Small intestine (tissue), 7 donors: ENCODE data around the gene ALKBH5. TPM values are rescaled to one million over a fixed set of nuclear protein-coding genes. Genes with fewer than 3 reads are reported as not detected.

Experiments
- DNase-seq, 2 donors: peaks; one replicate each; pipeline versions ENCODE4 v3.0.0 to v3.0.0-alpha.2; 2013
- FAIRE-seq: peaks from 2 replicates; lab custom pipeline; 2012; peaks lifted over from hg19 to GRCh38; lab: Jason Lieb, UNC
- H3K27ac ChIP-seq, 3 donors: one replicate each; pipeline ENCODE4 v1.5.1; 2013; ENCODE audit warnings: low read length in 2 of 3, mild to moderate bottlenecking in 2 of 3, control low read depth in 1 of 3, inconsistent platforms in 1 of 3, low read depth in 1 of 3, moderate library complexity in 1 of 3
- H3K27me3 ChIP-seq, 3 donors: one replicate each; pipeline ENCODE4 v1.6.1; 2013; ENCODE audit warnings: low read length in 3 of 3, inconsistent platforms in 1 of 3; ENCODE audit not compliant: control insufficient read depth in 3 of 3, insufficient read depth in 3 of 3
- H3K36me3 ChIP-seq, 3 donors: one replicate each; pipeline ENCODE4 v1.6.1; 2013; ENCODE audit warnings: low read length in 3 of 3, inconsistent platforms in 1 of 3, low read depth in 1 of 3, mild to moderate bottlenecking in 1 of 3, moderate library complexity in 1 of 3; ENCODE audit not compliant: control insufficient read depth in 3 of 3, insufficient read depth in 2 of 3
- H3K4me1 ChIP-seq, 3 donors: one replicate each; pipeline ENCODE4 v1.6.1; 2013; ENCODE audit warnings: low read length in 2 of 3, inconsistent platforms in 1 of 3, low read depth in 1 of 3, mild to moderate bottlenecking in 1 of 3, moderate library complexity in 1 of 3; ENCODE audit not compliant: control insufficient read depth in 3 of 3, insufficient read depth in 2 of 3
- H3K4me3 ChIP-seq, 3 donors: one replicate each; pipeline ENCODE4 v1.5.1; 2013; ENCODE audit warnings: low read length in 3 of 3, control low read depth in 1 of 3, inconsistent platforms in 1 of 3, low read depth in 1 of 3, mild to moderate bottlenecking in 1 of 3, moderate library complexity in 1 of 3
- H3K9me3 ChIP-seq, 2 donors: one replicate each; pipeline ENCODE4 v1.6.1; 2013; ENCODE audit warnings: low read depth in 1 of 2, low read length in 1 of 2; ENCODE audit not compliant: control insufficient read depth in 2 of 2, insufficient read depth in 1 of 2
- WGBS, 3 donors: extraction: QIAGEN DNeasy Blood & Tissue Kit; methylation state at CpG; one replicate each; pipeline ENCODE4 v1.1.7; 2013; 5-methylcytosine and 5-hydroxymethylcytosine counted together
- polyA plus RNA-seq, 4 donors: library from polyadenylated mRNA; stranded (reverse) in 3 of 4; unstranded in 1 of 4; fragments of 200-250 nt in 3 of 4; fragments of 120-200 nt in 1 of 4; gene quantifications; one replicate each; pipeline versions ENCODE4 v1.2.1 to v1.2.3, GENCODE V29; 2013
- donor health status: healthy with polysubstance abuse.
- donor health status: control.
- donor health status: control.
- donor health status: Bipolar disorder and iron deficiency.
- donor health status: healthy.

ALKBH5 gene
- polyA plus RNA-seq, 4 donors = 36.2 to 60.1 (median 40.6) TPM

- H3K27me3 ChIP-seq = no peaks in the 10 kb centered on the region
- H3K4me1 ChIP-seq = peaks cover 0 to 16% (median 5%) of the 10 kb centered on the region in 3 donors
- H3K36me3 ChIP-seq = peaks cover 0 to 41% (median 0%) of the 10 kb centered on the region in 3 donors
- H3K27ac ChIP-seq = no peak overlapping the region
- no peaks in the 10 kb centered on the region for H3K9me3 ChIP-seq
- H3K4me3 ChIP-seq = no peak overlapping the region
- DNase-seq = no peak
- no peak for FAIRE-seq
- 93 to 94% (median 94%) methylated on average over 6 to 7 of the region's 7 CpGs for WGBS, 3 donors
Measured at GRCh38 chr17:18229771-18230170, 46.1 kb downstream of the ALKBH5 start.

GRCh38 chr17:18230288-18231141 is 46.9 kb downstream of the ALKBH5 start:
- no peak for DNase-seq
- 82 to 88% (median 88%) methylated on average over 11 to 14 of the region's 14 CpGs for WGBS, 3 donors

GRCh38 chr17:18231164-18231563 is 47.5 kb downstream of the ALKBH5 start:
- WGBS, 3 donors = 71 to 76% (median 75%) methylated on average over 8 to 9 of the region's 9 CpGs
- Histone ChIP-seq H3K4me3 (no peak overlapping the region), H3K36me3 (peaks cover 0 to 55% (median 0%) of the 10 kb centered on the region in 3 donors), H3K27me3 (no peaks in the 10 kb centered on the region), H3K4me1 (peaks cover 0 to 10% (median 3%) of the 10 kb centered on the region in 3 donors), H3K9me3 (no peaks in the 10 kb centered on the region), H3K27ac (no peak overlapping the region)
- DNase-seq (no peak), FAIRE-seq (no peak)

More at GRCh38 chr17:18230288-18231141, 46.9 kb downstream of the ALKBH5 start:
- H3K27ac ChIP-seq = no peak overlapping the region
- no peak for FAIRE-seq
- H3K4me1 ChIP-seq = peaks cover 0 to 12% (median 5%) of the 10 kb centered on the region in 3 donors
- peaks cover 0 to 49% (median 0%) of the 10 kb centered on the region in 3 donors for H3K36me3 ChIP-seq
- no peak overlapping the region for H3K4me3 ChIP-seq
- no peaks in the 10 kb centered on the region for H3K27me3 ChIP-seq
- H3K9me3 ChIP-seq = no peaks in the 10 kb centered on the region

GRCh38 chr17:18233803-18234518 is 50.3 kb downstream of the ALKBH5 start:
- peaks cover 0 to 75% (median 2%) of the 10 kb centered on the region in 3 donors for H3K36me3 ChIP-seq

GRCh38 chr17:18234853-18235380 is 51.3 kb downstream of the ALKBH5 start:
- no peak overlapping the region for H3K4me3 ChIP-seq
- no peak overlapping the region for H3K27ac ChIP-seq
- peaks cover 0 to 84% (median 2%) of the 10 kb centered on the region in 3 donors for H3K36me3 ChIP-seq
- H3K27me3 ChIP-seq = no peaks in the 10 kb centered on the region
- 95 to 97% (median 95%) methylated on average over 22 of the region's 22 CpGs for WGBS, 3 donors
- FAIRE-seq (no peak), DNase-seq (no peak)
- H3K9me3 ChIP-seq = no peaks in the 10 kb centered on the region
- H3K4me1 ChIP-seq = no peaks in the 10 kb centered on the region

More at GRCh38 chr17:18233803-18234518, 50.3 kb downstream of the ALKBH5 start:
- Histone ChIP-seq H3K27me3 (no peaks in the 10 kb centered on the region), H3K4me3 (no peak overlapping the region), H3K4me1 (peaks cover 0 to 4% (median 0%) of the 10 kb centered on the region in 3 donors), H3K27ac (no peak overlapping the region), H3K9me3 (no peaks in the 10 kb centered on the region)
- WGBS, 3 donors = 92 to 94% (median 94%) methylated on average over 20 to 22 of the region's 22 CpGs
- FAIRE-seq (no peak), DNase-seq (no peak)

- Histone ChIP-seq H3K27me3 (no peaks in the 10 kb centered on the region), H3K9me3 (no peaks in the 10 kb centered on the region), H3K4me1 (no peaks in the 10 kb centered on the region), H3K36me3 (peaks cover 0 to 93% (median 2%) of the 10 kb centered on the region in 3 donors), H3K27ac (no peak overlapping the region), H3K4me3 (no peak overlapping the region)
- WGBS, 3 donors = 51 to 61% (median 52%) methylated on average over 14 of the region's 14 CpGs
- FAIRE-seq (no peak), DNase-seq (no peak)
Measured at GRCh38 chr17:18235743-18236256, 52.2 kb downstream of the ALKBH5 start.

- no peak overlapping the region for H3K4me3 ChIP-seq
- H3K4me1 ChIP-seq = no peaks in the 10 kb centered on the region
- no peak for FAIRE-seq
- DNase-seq = no peak
- H3K9me3 ChIP-seq = no peaks in the 10 kb centered on the region
- H3K27me3 ChIP-seq = no peaks in the 10 kb centered on the region
- H3K27ac ChIP-seq = no peak overlapping the region
- WGBS, 3 donors = 88 to 90% (median 90%) methylated on average over 18 of the region's 18 CpGs
- peaks cover under 1 to 96% (median 2%) of the 10 kb centered on the region in 3 donors for H3K36me3 ChIP-seq
Measured at GRCh38 chr17:18236494-18236893, 52.9 kb downstream of the ALKBH5 start.

GRCh38 chr17:18237461-18237860 is 53.8 kb downstream of the ALKBH5 start:
- no peaks in the 10 kb centered on the region for H3K9me3 ChIP-seq
- H3K36me3 ChIP-seq = peaks cover 2 to 97% (median 4%) of the 10 kb centered on the region in 3 donors
- no peaks in the 10 kb centered on the region for H3K4me1 ChIP-seq
- no peaks in the 10 kb centered on the region for H3K27me3 ChIP-seq
- no peak overlapping the region for H3K4me3 ChIP-seq
- DNase-seq (no peak), FAIRE-seq (no peak)
- no peak overlapping the region for H3K27ac ChIP-seq
- WGBS, 3 donors = 91 to 94% (median 92%) methylated on average over 19 to 20 of the region's 20 CpGs
